Adrenal gland (tissue), 12 donors: ENCODE data around the gene PPFIA1. TPM values are rescaled to one million over a fixed set of nuclear protein-coding genes. Genes with fewer than 3 reads are reported as not detected.

Source experiments
- DNase-seq, 7 donors: peaks; one replicate each; pipeline ENCODE4 v3.0.0-alpha.2; 2019 to 2020
- H3K27ac ChIP-seq, 5 donors: fragments of 200-600 bp; sonication (generic) in 4 of 5; 1 replicate in 3 of 5; 2 replicates in 2 of 5; pipeline versions ENCODE4 v1.5.1 to v1.8.0; 2016 to 2020; ENCODE audit warnings: mild to moderate bottlenecking in 1 of 5
- H3K27me3 ChIP-seq: fragments of 200-600 bp; 2 replicates; pipeline ENCODE4 v1.8.0; 2021
- H3K36me3 ChIP-seq, 2 donors: fragments of 200-600 bp; replicated peaks in 1 of 2; 1 replicate in 1 of 2; 2 replicates in 1 of 2; pipeline versions ENCODE4 v1.5.1 to v1.8.0; 2018 to 2022
- H3K4me1 ChIP-seq, 2 donors: fragments of 200-600 bp; replicated peaks in 1 of 2; 1 replicate in 1 of 2; 2 replicates in 1 of 2; pipeline versions ENCODE4 v1.5.1 to v1.8.0; 2018 to 2021
- H3K4me3 ChIP-seq, 4 donors: fragments of 200-600 bp; sonication (generic) in 3 of 4; one replicate each; pipeline ENCODE4 v1.5.1; 2016 to 2018
- H3K9me3 ChIP-seq, 3 donors: fragments of 200-600 bp; sonication (generic) in 1 of 3; replicated peaks in 1 of 3; 1 replicate in 2 of 3; 2 replicates in 1 of 3; pipeline versions ENCODE4 v1.5.1 to v1.8.0; 2016 to 2021
- CTCF ChIP-seq, 6 experiments: fragments of 450-650 bp in 4 of 6; fragments of 200-600 bp in 2 of 6; sonication (generic) in 1 of 6; IDR thresholded peaks; 1 replicate in 5 of 6; 2 replicates in 1 of 6; pipeline versions ENCODE4 v1.5.1 to v1.8.0; 2016 to 2021; ENCODE audit warnings: antibody characterized with exemption in 6 of 6, mild to moderate bottlenecking in 2 of 6, moderate library complexity in 1 of 6
- POLR2A ChIP-seq, 2 donors: fragments of 450-650 bp; IDR thresholded peaks; one replicate each; pipeline ENCODE4 v1.6.1; 2017; ENCODE audit warnings: antibody characterized with exemption in 2 of 2, mild to moderate bottlenecking in 2 of 2, moderate library complexity in 1 of 2
- WGBS, 4 donors: extraction: QIAGEN DNeasy Blood & Tissue Kit in 2 of 4; methylation state at CpG; one replicate each; pipeline versions ENCODE4 v1.1.5 to v1.1.7; 2013 to 2017; 5-methylcytosine and 5-hydroxymethylcytosine counted together
- intact Hi-C, 2 donors: fragments of 100-400 bp; cut with DNase I; formaldehyde crosslinking; loops; one replicate each; pipeline versions ENCODE4 v1.14.1 to v1.15.0; 2022 to 2023
- polyA plus RNA-seq, 3 donors: library from polyadenylated mRNA; stranded (reverse); fragments of 200-250 nt in 2 of 3; fragments of 350-450 nt in 1 of 3; fragmentation: Illumina TruSeq in 1 of 3; extraction: RNeasy Lipid Tissue Mini Kit (QIAGEN cat#74804) in 1 of 3; gene quantifications; one replicate each; pipeline ENCODE4 v1.2.3, GENCODE V29; 2013 to 2014
- total RNA-seq, 9 donors: library from RNA; depleted of rRNA in 4 of 9; stranded (reverse); fragments of >200 nt in 4 of 9; fragments of 120-200 nt in 1 of 9; fragmentation: NEBNext Ultra II Directional in 1 of 9; extraction: Animal tissue kit (Norgen Biotek cat#: 25700) in 1 of 9; gene quantifications; one replicate each; pipeline versions ENCODE4 v1.1.0 to v1.2.4, GENCODE V29; 2013 to 2023
- donor health status: healthy with polysubstance abuse.
- donor health status: Bipolar disorder and iron deficiency.
- donor health status: DM: yes; HTN: yes; CAD: no.
- donor health status: DM: no; HTN: no; CAD: no.
- donor health status: DM: no; HTN: no; CAD: no.
- donor health status: DM: yes; HTN: yes; CAD: no.

Gene PPFIA1
- total and polyA plus RNA-seq, 12 donors: 25.8 to 58.6 (median 35.7) TPM

GRCh38 chr11:70358753-70359152, 88.3 kb downstream of the PPFIA1 start:
- no peaks in the 10 kb centered on the region for H3K27me3 ChIP-seq
- no peak for TF ChIP-seq CTCF (IDR thresholded peaks at IDR 0.05)
- no peak for TF ChIP-seq POLR2A (IDR thresholded peaks at IDR 0.05)
- intact Hi-C loops: no loop called here
- no peak for DNase-seq
- no peaks in the 10 kb centered on the region for H3K9me3 ChIP-seq
- no peak overlapping the region for H3K4me3 ChIP-seq
- peaks cover 0 to 51% of the 10 kb centered on the region in 2 donors for H3K36me3 ChIP-seq
- WGBS, 4 donors: 73 to 83% (median 76%) methylated on average over 9 to 11 of the region's 11 CpGs
- peaks cover 0 to 4% of the 10 kb centered on the region in 2 donors for H3K4me1 ChIP-seq
- H3K27ac ChIP-seq: no peak overlapping the region

- peaks cover 0 to 50% of the 10 kb centered on the region in 2 donors for H3K36me3 ChIP-seq
Observed at GRCh38 chr11:70359451-70360205, 89.1 kb downstream of the PPFIA1 start.

GRCh38 chr11:70360211-70360610, 89.7 kb downstream of the PPFIA1 start:
- H3K4me1 ChIP-seq: peaks cover 0 to 4% of the 10 kb centered on the region in 2 donors
- H3K27me3 ChIP-seq: no peaks in the 10 kb centered on the region
- WGBS, 4 donors: 64 to 81% (median 75%) methylated on average over 6 of the region's 6 CpGs
- H3K27ac ChIP-seq: no peak overlapping the region
- peaks cover 0 to 47% of the 10 kb centered on the region in 2 donors for H3K36me3 ChIP-seq
- no peaks in the 10 kb centered on the region for H3K9me3 ChIP-seq
- peak in 2 of 7 donors; percentile 18 to 52 for DNase-seq
- no peak for TF ChIP-seq CTCF (IDR thresholded peaks at IDR 0.05)
- no peak for TF ChIP-seq POLR2A (IDR thresholded peaks at IDR 0.05)
- intact Hi-C loops: no loop called here
- H3K4me3 ChIP-seq: no peak overlapping the region

More at GRCh38 chr11:70359451-70360205, 89.1 kb downstream of the PPFIA1 start:
- TF ChIP-seq CTCF (IDR thresholded peaks at IDR 0.05): no peak
- TF ChIP-seq POLR2A (IDR thresholded peaks at IDR 0.05): no peak
- H3K27ac ChIP-seq: no peak overlapping the region
- intact Hi-C loops: no loop called here
- no peak for DNase-seq
- 88 to 94% (median 92%) methylated on average over 6 to 8 of the region's 8 CpGs for WGBS, 4 donors
- H3K9me3 ChIP-seq: no peaks in the 10 kb centered on the region
- H3K4me1 ChIP-seq: peaks cover 0 to 4% of the 10 kb centered on the region in 2 donors
- no peak overlapping the region for H3K4me3 ChIP-seq
- H3K27me3 ChIP-seq: no peaks in the 10 kb centered on the region

- H3K4me1 ChIP-seq: peaks cover 0 to under 1% of the 10 kb centered on the region in 2 donors
- intact Hi-C loops: no loop called here
- H3K9me3 ChIP-seq: no peaks in the 10 kb centered on the region
- peaks cover 0 to 26% of the 10 kb centered on the region in 2 donors for H3K36me3 ChIP-seq
- DNase-seq: no peak
- WGBS, 4 donors: 75 to 86% (median 82%) methylated on average over 2 of the region's 2 CpGs
- TF ChIP-seq CTCF (IDR thresholded peaks at IDR 0.05) (no peak), POLR2A (IDR thresholded peaks at IDR 0.05) (no peak)
- no peaks in the 10 kb centered on the region for H3K27me3 ChIP-seq
- H3K4me3 ChIP-seq: no peak overlapping the region
- H3K27ac ChIP-seq: peak overlapping the region in 1 of 5 donors; percentile 9
Observed at GRCh38 chr11:70364178-70364577, 93.7 kb downstream of the PPFIA1 start.
